Measurements from ENCODE around the gene NOTCH1. TPM values are rescaled to one million over a fixed set of nuclear protein-coding genes. Genes with fewer than 3 reads are reported as not detected.

NOTCH1 gene
- polyA plus RNA-seq, 1 donor from 2014 or later, result 0.15 TPM

DNA sequence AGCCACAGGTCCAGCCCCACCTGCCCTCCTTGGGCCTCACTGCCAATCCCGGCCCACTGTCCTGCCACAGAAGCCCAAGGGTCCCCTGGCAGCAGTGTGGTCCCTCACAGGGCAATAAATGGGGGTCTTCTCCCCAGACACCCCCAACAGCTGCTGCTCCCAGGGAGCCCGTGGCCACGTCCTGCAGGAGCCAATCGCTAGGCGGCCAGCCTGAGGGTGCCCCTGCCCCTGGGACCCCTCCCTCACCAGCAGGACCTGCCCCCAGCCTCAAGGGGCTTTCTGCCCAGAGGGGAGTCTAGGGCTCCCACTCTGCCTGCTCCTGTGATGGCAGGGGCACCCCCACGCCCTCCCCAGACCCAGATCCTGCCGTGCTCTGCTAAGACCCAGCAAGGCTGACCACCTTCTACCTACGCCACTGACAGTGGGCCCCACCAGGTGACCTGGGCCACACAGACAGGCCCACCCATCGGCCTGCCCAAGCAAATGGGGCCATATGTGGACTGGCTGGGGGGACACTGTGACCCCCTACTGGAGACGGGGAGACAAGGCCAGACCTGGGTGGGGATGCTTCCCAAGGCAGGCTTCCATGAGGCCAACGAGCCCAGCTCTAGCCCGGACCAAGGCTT, 17.0 kb downstream of the NOTCH1 start:
- no peak overlapping the region for H2AFZ ChIP-seq (ENCODE audit: low read depth, low read length)
- peaks cover 59% of the 10 kb centered on the region for H3K79me2 ChIP-seq (replicated peaks; ENCODE audit: insufficient read depth, low read length)
- H3F3A ChIP-seq (ENCODE audit: insufficient read depth, low read length, poor library complexity, severe bottlenecking), result no peaks in the 10 kb centered on the region
- H3K9ac ChIP-seq (ENCODE audit: low read length), result no peak overlapping the region
- no peak overlapping the region for H3K27ac ChIP-seq (ENCODE audit: low read length)
- H3K4me2 ChIP-seq (ENCODE audit: low read length), result no peak overlapping the region
- H3K27me3 ChIP-seq (ENCODE audit: insufficient read depth, low read depth, low read length), result no peaks in the 10 kb centered on the region
- no peak overlapping the region for H3K4me3 ChIP-seq (ENCODE audit: low read length)
- no peaks in the 10 kb centered on the region for H4K20me1 ChIP-seq (ENCODE audit: insufficient read depth)
- H3K9me2 ChIP-seq (ENCODE audit: insufficient read depth, low read length), result no peaks in the 10 kb centered on the region
- no peaks in the 10 kb centered on the region for H3K36me3 ChIP-seq (ENCODE audit: insufficient read depth, low read length)
- H3K9me3 ChIP-seq (ENCODE audit: low read length), result no peaks in the 10 kb centered on the region
- no peak for TF ChIP-seq TAF1 (IDR thresholded peaks at IDR 0.05; ENCODE audit: low read depth)
- TF ChIP-seq EZH2 (IDR thresholded peaks at IDR 0.05; ENCODE audit: borderline replicate concordance, insufficient read depth, low read length, poor library complexity, severe bottlenecking), result no peak
- no peak for TF ChIP-seq MXI1 (conservative IDR thresholded peaks at IDR 0.05; ENCODE audit: poor library complexity, severe bottlenecking)
- no peak for TF ChIP-seq EP300 (conservative IDR thresholded peaks at IDR 0.05; ENCODE audit: poor library complexity, severe bottlenecking)
- TF ChIP-seq, protein P1, sequence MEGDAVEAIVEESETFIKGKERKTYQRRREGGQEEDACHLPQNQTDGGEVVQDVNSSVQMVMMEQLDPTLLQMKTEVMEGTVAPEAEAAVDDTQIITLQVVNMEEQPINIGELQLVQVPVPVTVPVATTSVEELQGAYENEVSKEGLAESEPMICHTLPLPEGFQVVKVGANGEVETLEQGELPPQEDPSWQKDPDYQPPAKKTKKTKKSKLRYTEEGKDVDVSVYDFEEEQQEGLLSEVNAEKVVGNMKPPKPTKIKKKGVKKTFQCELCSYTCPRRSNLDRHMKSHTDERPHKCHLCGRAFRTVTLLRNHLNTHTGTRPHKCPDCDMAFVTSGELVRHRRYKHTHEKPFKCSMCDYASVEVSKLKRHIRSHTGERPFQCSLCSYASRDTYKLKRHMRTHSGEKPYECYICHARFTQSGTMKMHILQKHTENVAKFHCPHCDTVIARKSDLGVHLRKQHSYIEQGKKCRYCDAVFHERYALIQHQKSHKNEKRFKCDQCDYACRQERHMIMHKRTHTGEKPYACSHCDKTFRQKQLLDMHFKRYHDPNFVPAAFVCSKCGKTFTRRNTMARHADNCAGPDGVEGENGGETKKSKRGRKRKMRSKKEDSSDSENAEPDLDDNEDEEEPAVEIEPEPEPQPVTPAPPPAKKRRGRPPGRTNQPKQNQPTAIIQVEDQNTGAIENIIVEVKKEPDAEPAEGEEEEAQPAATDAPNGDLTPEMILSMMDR (IDR thresholded peaks at IDR 0.05; ENCODE audit: poor library complexity, severe bottlenecking), result no peak
- no peak for TF ChIP-seq POLR2AphosphoS5 (IDR thresholded peaks at IDR 0.05)
- no peak for TF ChIP-seq SMC3 (conservative IDR thresholded peaks at IDR 0.05; ENCODE audit: poor library complexity)
- no peak for TF ChIP-seq RAD21 (conservative IDR thresholded peaks at IDR 0.05)
- TF ChIP-seq, protein P2, sequence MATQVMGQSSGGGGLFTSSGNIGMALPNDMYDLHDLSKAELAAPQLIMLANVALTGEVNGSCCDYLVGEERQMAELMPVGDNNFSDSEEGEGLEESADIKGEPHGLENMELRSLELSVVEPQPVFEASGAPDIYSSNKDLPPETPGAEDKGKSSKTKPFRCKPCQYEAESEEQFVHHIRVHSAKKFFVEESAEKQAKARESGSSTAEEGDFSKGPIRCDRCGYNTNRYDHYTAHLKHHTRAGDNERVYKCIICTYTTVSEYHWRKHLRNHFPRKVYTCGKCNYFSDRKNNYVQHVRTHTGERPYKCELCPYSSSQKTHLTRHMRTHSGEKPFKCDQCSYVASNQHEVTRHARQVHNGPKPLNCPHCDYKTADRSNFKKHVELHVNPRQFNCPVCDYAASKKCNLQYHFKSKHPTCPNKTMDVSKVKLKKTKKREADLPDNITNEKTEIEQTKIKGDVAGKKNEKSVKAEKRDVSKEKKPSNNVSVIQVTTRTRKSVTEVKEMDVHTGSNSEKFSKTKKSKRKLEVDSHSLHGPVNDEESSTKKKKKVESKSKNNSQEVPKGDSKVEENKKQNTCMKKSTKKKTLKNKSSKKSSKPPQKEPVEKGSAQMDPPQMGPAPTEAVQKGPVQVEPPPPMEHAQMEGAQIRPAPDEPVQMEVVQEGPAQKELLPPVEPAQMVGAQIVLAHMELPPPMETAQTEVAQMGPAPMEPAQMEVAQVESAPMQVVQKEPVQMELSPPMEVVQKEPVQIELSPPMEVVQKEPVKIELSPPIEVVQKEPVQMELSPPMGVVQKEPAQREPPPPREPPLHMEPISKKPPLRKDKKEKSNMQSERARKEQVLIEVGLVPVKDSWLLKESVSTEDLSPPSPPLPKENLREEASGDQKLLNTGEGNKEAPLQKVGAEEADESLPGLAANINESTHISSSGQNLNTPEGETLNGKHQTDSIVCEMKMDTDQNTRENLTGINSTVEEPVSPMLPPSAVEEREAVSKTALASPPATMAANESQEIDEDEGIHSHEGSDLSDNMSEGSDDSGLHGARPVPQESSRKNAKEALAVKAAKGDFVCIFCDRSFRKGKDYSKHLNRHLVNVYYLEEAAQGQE (IDR thresholded peaks at IDR 0.05; ENCODE audit: borderline replicate concordance), result no peak

DNA sequence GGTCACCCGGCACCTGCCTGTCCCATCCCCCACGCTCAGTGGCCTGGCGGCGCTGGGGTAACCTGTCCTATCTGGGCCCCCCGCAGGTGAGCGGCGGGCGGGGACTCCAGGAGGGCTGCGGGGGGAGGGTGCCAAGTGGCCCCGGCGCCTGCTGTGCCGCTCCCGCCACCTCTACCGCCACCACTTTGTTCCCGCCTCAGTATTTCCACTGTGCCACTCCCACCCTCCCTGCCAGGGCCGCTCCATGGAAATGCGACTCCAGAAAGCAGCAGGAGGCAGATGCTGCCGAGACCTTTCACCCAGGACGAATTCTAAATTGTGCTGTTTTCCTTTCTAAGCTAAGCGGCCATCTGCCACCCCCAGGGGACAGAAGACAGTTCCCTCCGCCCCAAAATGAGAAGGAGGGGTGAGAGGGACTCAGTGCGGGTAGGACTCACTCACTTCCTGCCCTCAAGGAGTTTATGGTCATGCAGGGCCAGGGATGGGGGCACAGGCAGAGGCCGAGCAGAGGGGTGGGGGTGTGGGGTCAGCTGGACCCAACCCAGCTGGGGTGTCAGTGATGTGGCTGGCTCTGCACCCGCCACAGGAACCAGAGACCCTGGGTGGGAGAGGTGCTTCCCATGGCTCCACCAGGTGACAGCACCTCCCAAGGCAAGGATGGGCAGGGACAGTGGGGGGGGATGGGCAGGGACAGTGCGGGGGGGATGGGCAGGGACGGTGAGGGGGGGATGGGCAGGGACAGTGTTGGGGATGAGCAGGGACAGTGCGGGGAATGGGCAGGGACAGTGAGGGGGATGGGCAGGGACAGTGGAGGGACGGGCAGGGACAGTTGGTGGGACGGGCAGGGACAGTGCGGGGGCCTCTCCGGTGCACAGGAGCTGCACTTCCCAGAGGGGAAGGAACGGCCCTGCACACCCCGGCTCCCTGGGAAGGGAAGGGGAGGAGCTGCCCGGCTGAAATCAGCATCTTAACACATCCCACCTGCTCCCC, 17.8 kb downstream of the NOTCH1 start:
- Histone ChIP-seq H3K9ac (ENCODE audit: low read length) (no peak overlapping the region), H3K4me2 (ENCODE audit: low read length) (no peak overlapping the region), H3K27ac (ENCODE audit: low read length) (no peak overlapping the region), H3K27me3 (ENCODE audit: insufficient read depth, low read depth, low read length) (no peaks in the 10 kb centered on the region), H3K36me3 (ENCODE audit: insufficient read depth, low read length) (no peaks in the 10 kb centered on the region), H3K79me2 (replicated peaks; ENCODE audit: insufficient read depth, low read length) (peaks cover 51% of the 10 kb centered on the region), H4K20me1 (ENCODE audit: insufficient read depth) (no peaks in the 10 kb centered on the region), H3F3A (ENCODE audit: insufficient read depth, low read length, poor library complexity, severe bottlenecking) (no peaks in the 10 kb centered on the region), H3K9me2 (ENCODE audit: insufficient read depth, low read length) (no peaks in the 10 kb centered on the region), H2AFZ (ENCODE audit: low read depth, low read length) (no peak overlapping the region), H3K9me3 (ENCODE audit: low read length) (no peaks in the 10 kb centered on the region), H3K4me3 (ENCODE audit: low read length) (no peak overlapping the region)
- TF ChIP-seq SMC3 (conservative IDR thresholded peaks at IDR 0.05; ENCODE audit: poor library complexity) (no peak), MXI1 (conservative IDR thresholded peaks at IDR 0.05; ENCODE audit: poor library complexity, severe bottlenecking) (no peak), TAF1 (IDR thresholded peaks at IDR 0.05; ENCODE audit: low read depth) (no peak), RAD21 (conservative IDR thresholded peaks at IDR 0.05) (no peak), EZH2 (IDR thresholded peaks at IDR 0.05; ENCODE audit: borderline replicate concordance, insufficient read depth, low read length, poor library complexity, severe bottlenecking) (no peak), EP300 (conservative IDR thresholded peaks at IDR 0.05; ENCODE audit: poor library complexity, severe bottlenecking) (no peak), POLR2AphosphoS5 (IDR thresholded peaks at IDR 0.05) (no peak)
- TF ChIP-seq, protein P1 (IDR thresholded peaks at IDR 0.05; ENCODE audit: poor library complexity, severe bottlenecking), result no peak
- TF ChIP-seq, protein P2 (IDR thresholded peaks at IDR 0.05; ENCODE audit: borderline replicate concordance), result no peak
